ENCODE measurements around the gene PITPNC1. TPM values are rescaled to one million over a fixed set of nuclear protein-coding genes. Genes with fewer than 3 reads are reported as not detected.
A peak's percentile ranks its signal among the peaks of the same experiment; 100 is the strongest.
"Not testable (repeated sequence)": the region's sequence is repeated elsewhere in the genome, so short reads cannot be mapped to it uniquely, and the experiment has no call there.

Gene PITPNC1
- total and polyA plus RNA-seq, 11 donors, result 7.0 to 20.8 (median 11.3) TPM

DNA sequence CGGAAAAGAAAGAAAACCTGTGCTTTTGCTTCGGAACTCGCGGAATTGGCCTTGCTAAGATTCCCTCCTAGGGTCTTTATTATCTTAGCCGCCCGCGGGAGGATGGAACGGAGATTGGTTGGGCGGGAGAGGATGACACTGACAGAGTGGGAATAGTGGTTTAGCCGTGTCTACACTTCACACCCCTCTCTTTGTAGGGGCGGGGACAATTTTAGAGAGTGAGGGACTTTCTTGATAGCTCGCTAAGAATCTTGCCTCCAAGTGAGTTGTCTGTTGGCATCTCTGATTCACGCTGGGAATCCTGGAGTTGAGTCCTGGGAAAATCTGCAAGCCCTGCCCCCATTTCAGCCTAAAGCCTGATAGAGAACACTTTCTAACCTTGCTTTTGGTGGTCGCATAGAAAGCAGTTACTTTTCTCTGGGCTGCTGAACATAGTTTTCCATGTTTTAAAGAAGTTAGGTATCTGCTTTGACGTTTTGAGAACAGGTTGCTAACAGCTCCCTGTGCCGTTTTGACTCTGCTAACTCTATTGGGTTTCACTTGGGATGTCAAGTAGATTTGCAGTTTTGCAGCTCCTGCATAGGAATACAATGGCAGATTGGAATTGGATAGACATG is 341.4 kb downstream of the PITPNC1 start:
- intact Hi-C loops (cut with DNase I), result loop anchor here in 3 of 10 donors (5.0 to 10.0 kb wide), 3 partner anchors 106 to 354 kb away; partner anchors contain the start of genes BPTF (in 2 of the 3) and PSMD12 (in 1 of the 3)
- 0 to 1% (median 0%) methylated on average over 16 of the region's 16 CpGs for WGBS, 4 donors
- DNase-seq (no peak), ATAC-seq (peak in 2 of 4 donors; percentile 1 to 4)
- Histone ChIP-seq H3K27ac (peak overlapping the region; percentile 63 to 94 (median 84)), H3K36me3 (peaks cover 4 to 38% (median 34%) of the 10 kb centered on the region in 9 donors), H3K4me3 (peak overlapping the region; percentile 62 to 99 (median 81)), H3K27me3 (no peaks in the 10 kb centered on the region), H3K4me1 (peaks cover 0 to 24% (median 18%) of the 10 kb centered on the region in 12 donors), H3K9me3 (no peaks in the 10 kb centered on the region)
- no peak for TF ChIP-seq POLR2A (IDR thresholded peaks at IDR 0.05)
- TF ChIP-seq, protein P1, sequence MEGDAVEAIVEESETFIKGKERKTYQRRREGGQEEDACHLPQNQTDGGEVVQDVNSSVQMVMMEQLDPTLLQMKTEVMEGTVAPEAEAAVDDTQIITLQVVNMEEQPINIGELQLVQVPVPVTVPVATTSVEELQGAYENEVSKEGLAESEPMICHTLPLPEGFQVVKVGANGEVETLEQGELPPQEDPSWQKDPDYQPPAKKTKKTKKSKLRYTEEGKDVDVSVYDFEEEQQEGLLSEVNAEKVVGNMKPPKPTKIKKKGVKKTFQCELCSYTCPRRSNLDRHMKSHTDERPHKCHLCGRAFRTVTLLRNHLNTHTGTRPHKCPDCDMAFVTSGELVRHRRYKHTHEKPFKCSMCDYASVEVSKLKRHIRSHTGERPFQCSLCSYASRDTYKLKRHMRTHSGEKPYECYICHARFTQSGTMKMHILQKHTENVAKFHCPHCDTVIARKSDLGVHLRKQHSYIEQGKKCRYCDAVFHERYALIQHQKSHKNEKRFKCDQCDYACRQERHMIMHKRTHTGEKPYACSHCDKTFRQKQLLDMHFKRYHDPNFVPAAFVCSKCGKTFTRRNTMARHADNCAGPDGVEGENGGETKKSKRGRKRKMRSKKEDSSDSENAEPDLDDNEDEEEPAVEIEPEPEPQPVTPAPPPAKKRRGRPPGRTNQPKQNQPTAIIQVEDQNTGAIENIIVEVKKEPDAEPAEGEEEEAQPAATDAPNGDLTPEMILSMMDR (IDR thresholded peaks at IDR 0.05), result no peak

DNA sequence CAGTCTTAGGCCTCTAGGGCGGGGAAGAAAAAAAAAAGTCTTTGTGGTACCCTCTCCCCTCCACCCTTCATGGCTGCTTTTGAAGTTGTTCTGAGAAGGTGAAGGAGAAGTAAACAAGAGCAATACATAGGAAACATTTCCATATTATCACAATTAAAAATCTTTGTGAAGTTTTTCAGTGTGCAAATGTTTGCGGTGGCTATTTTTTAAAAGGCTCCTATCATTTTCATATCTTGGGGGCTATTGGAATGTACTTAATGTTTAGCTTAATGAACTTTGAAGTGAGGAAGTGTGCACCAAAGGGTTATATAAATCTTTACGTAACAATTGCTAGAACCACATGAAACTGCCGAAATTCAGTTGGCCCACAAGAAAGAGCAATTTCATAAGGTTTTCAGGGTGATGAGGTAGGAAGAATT is 348.3 kb downstream of the PITPNC1 start:
- no peak overlapping the region for H3K4me3 ChIP-seq
- no peaks in the 10 kb centered on the region for H3K27me3 ChIP-seq
- no peak overlapping the region for H3K27ac ChIP-seq
- ATAC-seq (no peak), DNase-seq (no peak)
- intact Hi-C loops (cut with DNase I), result no loop called here
- no peak for TF ChIP-seq POLR2A (IDR thresholded peaks at IDR 0.05)
- TF ChIP-seq, protein P1 (IDR thresholded peaks at IDR 0.05), result no peak
- H3K4me1 ChIP-seq, result no peaks in the 10 kb centered on the region
- no peaks in the 10 kb centered on the region for H3K9me3 ChIP-seq
- 90 to 95% (median 94%) methylated on average over 4 of the region's 4 CpGs for WGBS, 4 donors
- peaks cover 15 to 100% (median 97%) of the 10 kb centered on the region in 9 donors for H3K36me3 ChIP-seq

DNA sequence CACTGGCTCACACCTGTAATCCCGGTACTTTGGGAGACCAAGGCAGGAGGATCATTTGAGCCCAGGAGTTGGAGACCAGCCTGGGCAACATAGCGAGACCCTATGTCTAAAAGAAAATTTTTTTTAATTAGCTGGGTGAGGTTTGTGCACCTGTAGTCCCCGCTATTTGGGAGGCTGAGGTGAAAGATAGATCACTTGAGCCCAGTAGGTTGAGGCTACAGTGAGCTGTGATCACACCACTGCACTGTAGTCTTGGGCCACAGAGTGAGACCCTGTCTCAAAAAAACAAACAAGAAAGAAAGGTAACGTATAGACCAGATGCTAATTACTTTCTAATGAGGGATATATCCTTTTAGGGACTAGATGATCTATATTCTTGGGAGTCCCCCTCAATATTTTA is 348.7 kb downstream of the PITPNC1 start:
- H3K27me3 ChIP-seq, result no peaks in the 10 kb centered on the region
- DNase-seq, result no peak
- H3K4me1 ChIP-seq, result no peaks in the 10 kb centered on the region
- H3K9me3 ChIP-seq, result no peaks in the 10 kb centered on the region
- peaks cover 15 to 100% (median 97%) of the 10 kb centered on the region in 9 donors for H3K36me3 ChIP-seq
- intact Hi-C loops (cut with DNase I), result no loop called here
- H3K4me3 ChIP-seq, result no peak overlapping the region
- no peak overlapping the region for H3K27ac ChIP-seq
- 90 to 95% (median 94%) methylated on average over 4 of the region's 4 CpGs for WGBS, 4 donors
- ATAC-seq, result no peak
- TF ChIP-seq, protein P1 (IDR thresholded peaks at IDR 0.05), result no peak
- TF ChIP-seq POLR2A (IDR thresholded peaks at IDR 0.05), result no peak

DNA sequence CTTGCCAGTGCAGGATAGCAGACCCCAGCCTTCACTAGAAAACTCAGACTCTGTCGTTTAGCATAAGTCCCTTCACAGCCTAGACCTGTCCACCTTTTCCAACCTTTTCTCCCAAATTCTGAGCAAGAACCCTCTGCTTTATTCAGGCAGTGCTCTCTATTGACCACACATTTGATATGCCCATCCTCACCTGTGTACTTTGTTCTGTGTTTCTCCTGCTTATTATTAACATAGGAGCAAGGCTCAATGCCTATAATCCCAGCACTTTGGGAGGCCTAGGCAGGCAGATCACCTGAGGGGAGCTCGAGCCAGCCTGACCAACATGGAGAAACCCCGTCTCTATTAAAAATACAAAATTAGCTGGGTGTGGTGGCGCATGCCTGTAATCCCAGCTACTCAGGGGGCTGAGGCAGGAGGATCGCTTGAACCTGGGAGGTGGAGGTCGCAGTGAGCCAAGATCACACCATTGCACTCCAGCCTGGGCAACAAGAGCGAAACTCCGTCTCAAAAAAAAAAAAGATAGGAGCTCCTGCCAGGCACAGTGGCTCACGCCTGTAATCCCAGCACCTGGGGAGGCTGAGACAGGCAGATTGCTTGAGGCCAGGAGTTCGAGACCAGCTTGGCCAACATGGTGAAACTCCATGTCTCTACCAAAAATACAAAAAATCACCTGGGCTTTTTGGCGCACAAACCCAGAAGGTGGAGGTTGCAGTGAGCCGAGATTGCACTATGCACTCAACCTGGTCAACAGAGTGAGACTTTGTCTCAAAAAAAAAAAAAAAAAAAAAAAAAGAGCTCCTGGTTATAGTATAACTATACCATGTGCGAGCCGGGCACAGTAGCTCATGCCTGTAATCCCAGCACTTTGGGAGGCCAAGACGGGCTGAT is 350.3 kb downstream of the PITPNC1 start:
- H3K4me3 ChIP-seq; H3K27me3 ChIP-seq; H3K9me3 ChIP-seq; H3K27ac ChIP-seq; intact Hi-C loops (cut with DNase I); ATAC-seq; DNase-seq; H3K4me1 ChIP-seq: not testable (repeated sequence)
- peaks cover 12 to 96% (median 93%) of the 10 kb centered on the region in 9 donors for H3K36me3 ChIP-seq
- WGBS, 4 donors, result 94 to 98% (median 96%) methylated on average over 15 of the region's 15 CpGs
